Stomach (tissue), 4 donors: Measurements from ENCODE around the gene PLIN1.

Experiments
- POLR2A ChIP-seq, 4 donors: fragments of 450-650 bp; IDR thresholded peaks; one replicate each; pipeline ENCODE4 v1.6.1; 2016; ENCODE audit warnings: antibody characterized with exemption in 4 of 4, control low read depth in 2 of 4, mild to moderate bottlenecking in 1 of 4, moderate library complexity in 1 of 4
- POLR2AphosphoS5 ChIP-seq, 3 donors: sonication (generic); formaldehyde crosslinking; IDR thresholded peaks; one replicate each; pipeline ENCODE4 v1.6.1; 2016; ENCODE audit warnings: antibody characterized with exemption in 3 of 3

GRCh38 chr15:89695198-89695597 is 16.0 kb upstream of the PLIN1 start:
- TF ChIP-seq POLR2A (IDR thresholded peaks at IDR 0.05) = no peak
- TF ChIP-seq POLR2AphosphoS5 (IDR thresholded peaks at IDR 0.05) = no peak
